H9 (cell line): ENCODE data around the gene FSIP1. TPM values are rescaled to one million over a fixed set of nuclear protein-coding genes. Genes with fewer than 3 reads are reported as not detected.
"Not testable (repeated sequence)": the region's sequence is repeated elsewhere in the genome, so short reads cannot be mapped to it uniquely, and the experiment has no call there.

ENCODE experiments used
- DNase-seq: peaks from one replicate; pipeline ENCODE4 v3.0.0-alpha.2; 2017
- H2AFZ ChIP-seq: one replicate; pipeline ENCODE4 v1.6.1; 2013; ENCODE audit warnings: mild to moderate bottlenecking, low read length, control low read depth, moderate library complexity
- H2AK5ac ChIP-seq: 2 replicates; pipeline ENCODE4 v1.6.1; 2013; ENCODE audit warnings: low read length, control low read depth, mixed read lengths; ENCODE audit not compliant: insufficient read length
- H2BK120ac ChIP-seq: one replicate; pipeline ENCODE4 v1.6.1; 2013; ENCODE audit warnings: low read depth, mild to moderate bottlenecking, low read length, control low read depth, inconsistent platforms; ENCODE audit not compliant: poor library complexity, severe bottlenecking
- H2BK12ac ChIP-seq: 2 replicates; pipeline ENCODE4 v1.6.1; 2013; ENCODE audit warnings: low read length, control low read depth, mixed read lengths, low read depth; ENCODE audit not compliant: insufficient read length
- H2BK15ac ChIP-seq: 2 replicates; pipeline ENCODE4 v1.6.1; 2013; ENCODE audit warnings: low read depth, low read length, control low read depth
- H2BK20ac ChIP-seq: one replicate; pipeline ENCODE4 v1.6.1; 2013; ENCODE audit warnings: low read depth, mild to moderate bottlenecking, low read length, control low read depth, inconsistent platforms; ENCODE audit not compliant: poor library complexity, severe bottlenecking
- H2BK5ac ChIP-seq: 2 replicates; pipeline ENCODE4 v1.6.1; 2013; ENCODE audit warnings: low read length, control low read depth, mixed read lengths; ENCODE audit not compliant: insufficient read length
- H3K14ac ChIP-seq: 2 replicates; pipeline ENCODE4 v1.6.1; 2013; ENCODE audit warnings: low read length, control low read depth; ENCODE audit not compliant: insufficient read depth
- H3K18ac ChIP-seq: 2 replicates; pipeline ENCODE4 v1.6.1; 2013; ENCODE audit warnings: low read depth, mild to moderate bottlenecking, mixed read lengths, low read length, control low read depth; ENCODE audit not compliant: insufficient read length
- H3K23ac ChIP-seq: 2 replicates; pipeline ENCODE4 v1.6.1; 2013; ENCODE audit warnings: low read length, control low read depth, mixed read lengths, low read depth; ENCODE audit not compliant: insufficient read length
- H3K23me2 ChIP-seq: 2 replicates; pipeline ENCODE4 v1.6.1; 2013; ENCODE audit warnings: low read depth, mild to moderate bottlenecking, mixed read lengths, low read length, control low read depth; ENCODE audit not compliant: insufficient read length, poor library complexity, severe bottlenecking
- H3K27ac ChIP-seq: 2 replicates; pipeline ENCODE4 v1.5.1; 2013; ENCODE audit warnings: low read length, control low read depth, mixed read lengths, low read depth; ENCODE audit not compliant: insufficient read length
- H3K27me3 ChIP-seq: 2 replicates; pipeline ENCODE4 v1.6.1; 2013; ENCODE audit warnings: low read length, control low read depth, inconsistent platforms; ENCODE audit not compliant: insufficient read depth
- H3K4ac ChIP-seq: 2 replicates; pipeline ENCODE4 v1.6.1; 2013; ENCODE audit warnings: low read depth, mild to moderate bottlenecking, control low read depth, inconsistent platforms, low read length, moderate library complexity
- H3K4me1 ChIP-seq: 2 replicates; pipeline ENCODE4 v1.6.1; 2013; ENCODE audit warnings: low read length, control low read depth, inconsistent platforms; ENCODE audit not compliant: insufficient read depth
- H3K4me2 ChIP-seq: 2 replicates; pipeline ENCODE4 v1.6.1; 2013; ENCODE audit warnings: low read length, control low read depth, mixed read lengths; ENCODE audit not compliant: insufficient read length, insufficient read depth
- H3K56ac ChIP-seq: 2 replicates; pipeline ENCODE4 v1.6.1; 2013; ENCODE audit warnings: low read depth, mild to moderate bottlenecking, mixed read lengths, low read length, control low read depth; ENCODE audit not compliant: insufficient read length
- H3K79me1 ChIP-seq: 2 replicates; pipeline ENCODE4 v1.6.1; 2013; ENCODE audit warnings: low read depth, mild to moderate bottlenecking, moderate library complexity, low read length, control low read depth, inconsistent platforms; ENCODE audit not compliant: insufficient read depth, poor library complexity, severe bottlenecking
- H3K79me2 ChIP-seq: 2 replicates; pipeline ENCODE4 v1.6.1; 2013; ENCODE audit warnings: low read length, control low read depth, inconsistent platforms; ENCODE audit not compliant: insufficient read depth
- H3K9ac ChIP-seq: 2 replicates; pipeline ENCODE4 v1.6.1; 2013; ENCODE audit warnings: low read length, control low read depth, mixed read lengths; ENCODE audit not compliant: insufficient read length; ENCODE audit errors: extremely low read depth
- H3K9me3 ChIP-seq: one replicate; pipeline ENCODE4 v1.6.1; 2013; ENCODE audit warnings: low read depth, low read length, inconsistent platforms; ENCODE audit not compliant: control insufficient read depth
- H3T11ph ChIP-seq: one replicate; pipeline ENCODE4 v1.6.1; 2013; ENCODE audit warnings: mild to moderate bottlenecking, low read length, control low read depth, inconsistent platforms
- H4K20me1 ChIP-seq: one replicate; pipeline ENCODE4 v1.6.1; 2013; ENCODE audit not compliant: control insufficient read depth, insufficient read length, insufficient read depth
- H4K5ac ChIP-seq: 2 replicates; pipeline ENCODE4 v1.6.1; 2013; ENCODE audit warnings: low read depth, mild to moderate bottlenecking, mixed read lengths, low read length, control low read depth; ENCODE audit not compliant: insufficient read length
- H4K8ac ChIP-seq: replicated peaks from 2 replicates; pipeline ENCODE4 v1.6.1; 2013; ENCODE audit warnings: low read length, control low read depth, mixed read lengths, low read depth; ENCODE audit not compliant: insufficient read length
- H4K91ac ChIP-seq: 2 replicates; pipeline ENCODE4 v1.6.1; 2013; ENCODE audit warnings: low read depth, mild to moderate bottlenecking, moderate library complexity, mixed read lengths, low read length, control low read depth; ENCODE audit not compliant: insufficient read length
- H3K27ac Mint-ChIP-seq, 3 experiments: 2 replicates in 2 of 3; 3 replicates in 1 of 3; pipeline ENCODE4 v1.8.0; 2020 to 2021; ENCODE audit warnings: mixed read lengths in 3 of 3, mild to moderate bottlenecking in 1 of 3, moderate library complexity in 1 of 3
- H3K27me3 Mint-ChIP-seq: 2 replicates; pipeline ENCODE4 v1.8.0; 2021; ENCODE audit warnings: low read depth, mild to moderate bottlenecking, moderate library complexity, mixed read lengths
- H3K36me3 Mint-ChIP-seq, 3 experiments: 2 replicates in 2 of 3; 3 replicates in 1 of 3; pipeline ENCODE4 v1.8.0; 2020 to 2021; ENCODE audit warnings: low read depth in 3 of 3, mixed read lengths in 3 of 3; ENCODE audit not compliant: insufficient read depth in 1 of 3
- H3K4me1 Mint-ChIP-seq, 2 experiments: 2 replicates each; pipeline ENCODE4 v1.8.0; 2020; ENCODE audit warnings: mixed read lengths in 2 of 2
- H3K4me3 Mint-ChIP-seq, 2 experiments: 2 replicates in 1 of 2; 3 replicates in 1 of 2; pipeline ENCODE4 v1.8.0; 2020 to 2021; ENCODE audit warnings: mild to moderate bottlenecking in 2 of 2, mixed read lengths in 2 of 2, moderate library complexity in 1 of 2
- H3K9me3 Mint-ChIP-seq, 2 experiments: 2 replicates in 1 of 2; 3 replicates in 1 of 2; pipeline ENCODE4 v1.8.0; 2020; ENCODE audit warnings: mild to moderate bottlenecking in 2 of 2, mixed read lengths in 2 of 2, moderate library complexity in 1 of 2
- WGBS: extraction: QIAGEN DNeasy Blood & Tissue Kit; methylation state at CpG from one replicate; pipeline ENCODE4 v1.1.7; 2013; ENCODE audit warnings: missing lambda C conversion rate, low lambda C conversion rate, mixed read lengths; ENCODE audit not compliant: insufficient read length; ENCODE audit errors: extremely low coverage; 5-methylcytosine and 5-hydroxymethylcytosine counted together
- total RNA-seq: library from RNA; stranded (reverse); gene quantifications from 2 replicates; pipeline ENCODE4 v1.2.1, GENCODE V29; 2021
- TF ChIP-seq, protein P1 (sequence below): fragments of 200-600 bp; sonication (generic); conservative IDR thresholded peaks from 3 replicates; pipeline ENCODE4 v1.8.0; 2021; ENCODE audit warnings: antibody characterized with exemption, mild to moderate bottlenecking

The FSIP1 gene
- total RNA-seq, 1 experiment from 2014 or later: 0.96 TPM

DNA sequence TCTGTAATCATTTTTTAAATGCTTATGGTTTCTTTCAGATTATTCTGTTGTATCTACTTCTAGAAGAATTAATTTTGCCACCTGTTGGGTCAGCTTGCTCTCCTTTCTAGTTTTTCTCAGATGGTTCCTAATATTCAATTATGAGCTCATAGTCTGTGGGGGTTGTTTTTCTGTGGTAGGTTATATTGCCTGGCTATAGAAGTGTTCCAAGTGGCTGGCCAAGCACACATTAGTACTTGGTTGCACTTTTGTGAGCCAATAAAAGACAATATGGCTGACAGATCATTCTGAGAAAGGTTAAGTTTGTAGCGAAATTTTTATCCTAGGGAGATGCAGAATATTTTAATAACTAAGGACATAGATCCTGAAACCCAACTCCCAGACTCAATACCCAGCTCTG is 31.8 kb upstream of the FSIP1 start:
- no peak overlapping the region for H2BK5ac ChIP-seq
- no peaks in the 10 kb centered on the region for H3K23me2 ChIP-seq
- no peak overlapping the region for H2AFZ ChIP-seq
- no peak overlapping the region for H2BK15ac ChIP-seq
- Mint-ChIP-seq H3K27me3 (no peaks in the 10 kb centered on the region), H3K4me3 (no peak overlapping the region), H3K4me1 (peaks cover 38 to 46% of the 10 kb centered on the region in 2 experiments), H3K9me3 (no peaks in the 10 kb centered on the region), H3K27ac (peak overlapping the region in 1 of 3 experiments; percentile 50; a peak in 2 of 7 replicates), H3K36me3 (peaks cover 7 to 17% (median 7%) of the 10 kb centered on the region in 3 experiments)
- H3K56ac ChIP-seq: no peak overlapping the region
- no peak overlapping the region for H4K91ac ChIP-seq
- H3K9ac ChIP-seq: no peak overlapping the region
- no CpG with 5 or more reads among the region's 1 CpG for WGBS
- no peaks in the 10 kb centered on the region for H3K9me3 ChIP-seq
- no peak overlapping the region for H3K23ac ChIP-seq
- H2BK20ac ChIP-seq: no peak overlapping the region
- H3K27ac ChIP-seq: no peak overlapping the region
- DNase-seq: no peak
- no peaks in the 10 kb centered on the region for H3K27me3 ChIP-seq
- no peak overlapping the region for H3K4me2 ChIP-seq
- H4K20me1 ChIP-seq: no peaks in the 10 kb centered on the region
- H2BK120ac ChIP-seq: no peak overlapping the region
- no peak overlapping the region for H2BK12ac ChIP-seq
- H2AK5ac ChIP-seq: no peak overlapping the region
- H3T11ph ChIP-seq: no peak overlapping the region
- TF ChIP-seq, protein P1, sequence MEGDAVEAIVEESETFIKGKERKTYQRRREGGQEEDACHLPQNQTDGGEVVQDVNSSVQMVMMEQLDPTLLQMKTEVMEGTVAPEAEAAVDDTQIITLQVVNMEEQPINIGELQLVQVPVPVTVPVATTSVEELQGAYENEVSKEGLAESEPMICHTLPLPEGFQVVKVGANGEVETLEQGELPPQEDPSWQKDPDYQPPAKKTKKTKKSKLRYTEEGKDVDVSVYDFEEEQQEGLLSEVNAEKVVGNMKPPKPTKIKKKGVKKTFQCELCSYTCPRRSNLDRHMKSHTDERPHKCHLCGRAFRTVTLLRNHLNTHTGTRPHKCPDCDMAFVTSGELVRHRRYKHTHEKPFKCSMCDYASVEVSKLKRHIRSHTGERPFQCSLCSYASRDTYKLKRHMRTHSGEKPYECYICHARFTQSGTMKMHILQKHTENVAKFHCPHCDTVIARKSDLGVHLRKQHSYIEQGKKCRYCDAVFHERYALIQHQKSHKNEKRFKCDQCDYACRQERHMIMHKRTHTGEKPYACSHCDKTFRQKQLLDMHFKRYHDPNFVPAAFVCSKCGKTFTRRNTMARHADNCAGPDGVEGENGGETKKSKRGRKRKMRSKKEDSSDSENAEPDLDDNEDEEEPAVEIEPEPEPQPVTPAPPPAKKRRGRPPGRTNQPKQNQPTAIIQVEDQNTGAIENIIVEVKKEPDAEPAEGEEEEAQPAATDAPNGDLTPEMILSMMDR: no peak
- H3K79me1 ChIP-seq: peaks cover 10% of the 10 kb centered on the region
- no peak overlapping the region for H3K4ac ChIP-seq
- H3K79me2 ChIP-seq: peaks cover 17% of the 10 kb centered on the region; the same call in 1 of the 2 replicates
- no peak overlapping the region for H4K8ac ChIP-seq
- no peak overlapping the region for H4K5ac ChIP-seq
- no peak overlapping the region for H3K14ac ChIP-seq
- no peak overlapping the region for H3K18ac ChIP-seq
- H3K4me1 ChIP-seq: peaks cover 15% of the 10 kb centered on the region

DNA sequence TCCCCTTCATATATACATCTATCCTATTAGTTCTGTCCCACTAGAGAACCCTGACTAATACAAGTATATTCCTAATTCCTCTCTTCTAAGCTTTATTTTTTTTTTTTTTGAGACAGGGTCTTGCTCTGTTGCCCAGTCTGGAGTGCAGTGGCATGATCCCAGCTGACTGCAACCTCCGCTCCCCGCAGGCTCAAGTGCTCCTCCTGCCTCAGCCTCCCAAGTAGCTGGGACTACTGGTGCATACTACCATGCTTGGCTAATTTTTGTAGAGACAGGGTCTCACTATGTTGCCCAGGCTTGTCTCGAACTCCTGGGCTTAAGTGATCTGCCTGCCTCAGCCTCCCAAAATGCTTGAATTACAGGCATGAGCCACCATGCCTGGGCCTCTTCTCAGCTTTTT is 30.0 kb upstream of the FSIP1 start:
- not testable (repeated sequence) for H3K23ac ChIP-seq, H2BK15ac ChIP-seq

More for the DNA sequence above, 30.0 kb upstream of the FSIP1 start:
- not testable (repeated sequence) for H3K27ac Mint-ChIP-seq, H4K8ac ChIP-seq, H2BK20ac ChIP-seq, H4K91ac ChIP-seq, H4K20me1 ChIP-seq, DNase-seq, H4K5ac ChIP-seq, H2BK12ac ChIP-seq, H2BK120ac ChIP-seq, H2BK5ac ChIP-seq, H3K18ac ChIP-seq, H3K23me2 ChIP-seq, H3T11ph ChIP-seq, H3K4me2 ChIP-seq, H3K27me3 Mint-ChIP-seq, H3K4ac ChIP-seq, H3K56ac ChIP-seq, H2AK5ac ChIP-seq, H3K27ac ChIP-seq, H2AFZ ChIP-seq, H3K4me3 Mint-ChIP-seq, H3K9me3 ChIP-seq, H3K14ac ChIP-seq, H3K9ac ChIP-seq, H3K9me3 Mint-ChIP-seq, H3K27me3 ChIP-seq
- WGBS: no CpG with 5 or more reads among the region's 3 CpGs
- peaks cover 15% of the 10 kb centered on the region for H3K4me1 ChIP-seq
- peaks cover 10% of the 10 kb centered on the region for H3K79me1 ChIP-seq
- H3K36me3 Mint-ChIP-seq: peaks cover 7 to 17% (median 7%) of the 10 kb centered on the region in 3 experiments
- H3K79me2 ChIP-seq: peaks cover 18% of the 10 kb centered on the region; the same call in 1 of the 2 replicates
- peaks cover 40 to 47% of the 10 kb centered on the region in 2 experiments for H3K4me1 Mint-ChIP-seq
